ENCODE results near the gene AMZ1. TPM values are rescaled to one million over a fixed set of nuclear protein-coding genes. Genes with fewer than 3 reads are reported as not detected.

AMZ1 gene, protein sequence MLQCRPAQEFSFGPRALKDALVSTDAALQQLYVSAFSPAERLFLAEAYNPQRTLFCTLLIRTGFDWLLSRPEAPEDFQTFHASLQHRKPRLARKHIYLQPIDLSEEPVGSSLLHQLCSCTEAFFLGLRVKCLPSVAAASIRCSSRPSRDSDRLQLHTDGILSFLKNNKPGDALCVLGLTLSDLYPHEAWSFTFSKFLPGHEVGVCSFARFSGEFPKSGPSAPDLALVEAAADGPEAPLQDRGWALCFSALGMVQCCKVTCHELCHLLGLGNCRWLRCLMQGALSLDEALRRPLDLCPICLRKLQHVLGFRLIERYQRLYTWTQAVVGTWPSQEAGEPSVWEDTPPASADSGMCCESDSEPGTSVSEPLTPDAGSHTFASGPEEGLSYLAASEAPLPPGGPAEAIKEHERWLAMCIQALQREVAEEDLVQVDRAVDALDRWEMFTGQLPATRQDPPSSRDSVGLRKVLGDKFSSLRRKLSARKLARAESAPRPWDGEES
- total RNA-seq, result 0.11 TPM

DNA sequence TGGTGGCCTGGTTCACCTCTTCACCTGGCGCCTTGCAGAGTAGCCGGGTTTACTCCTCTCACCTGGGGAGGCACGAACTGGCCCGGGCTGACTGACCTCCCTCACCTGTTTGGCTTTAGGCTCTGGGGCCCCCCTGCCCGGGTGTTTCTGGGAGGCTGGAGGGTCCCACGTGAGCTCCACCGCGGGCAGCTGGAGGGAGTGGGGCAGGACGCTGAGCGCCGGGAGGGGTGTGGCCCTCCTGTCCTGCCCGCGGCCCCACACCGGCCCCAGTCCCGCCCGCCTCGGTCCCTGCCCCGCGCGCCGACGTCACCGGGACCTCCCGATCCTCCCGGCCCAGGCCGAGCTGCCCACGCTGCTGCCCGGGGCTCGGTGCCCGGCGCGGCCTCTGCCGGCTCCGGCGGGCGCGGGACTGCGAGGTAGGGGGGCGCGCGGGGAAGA lies at the start of gene AMZ1:
Gene AMZ1 (plus strand): TSS at position 322 of the 438 bp plus-strand sequence. CDS start 12,250 bp downstream, outside the sequence.

Other genes with a start within 250 kb of the AMZ1 start
- not detected for gene GRIFIN, start 211.8 kb upstream of the AMZ1 start, total RNA-seq
- gene LFNG, start 168.4 kb upstream of the AMZ1 start, total RNA-seq, result 42.2 TPM
- gene BRAT1, start 132.7 kb upstream of the AMZ1 start, total RNA-seq, result 41.8 TPM
- 22.2 TPM for gene IQCE, start 129.2 kb upstream of the AMZ1 start, total RNA-seq
- gene TTYH3, start 56.2 kb upstream of the AMZ1 start, total RNA-seq, result 87.3 TPM
- 35.2 TPM for gene GNA12, start 156.1 kb downstream of the AMZ1 start, total RNA-seq

All from camera-type eye (tissue), 1 donor.